Dedifferentiated amniotic fluid mesenchymal stem cell (primary cell): ENCODE data around the gene PDE11A.

Source experiments
- DNase-seq: peaks from one replicate; pipeline ENCODE4 v3.0.0-alpha.2; 2016; ENCODE audit errors: extremely low spot score

PDE11A gene

DNA sequence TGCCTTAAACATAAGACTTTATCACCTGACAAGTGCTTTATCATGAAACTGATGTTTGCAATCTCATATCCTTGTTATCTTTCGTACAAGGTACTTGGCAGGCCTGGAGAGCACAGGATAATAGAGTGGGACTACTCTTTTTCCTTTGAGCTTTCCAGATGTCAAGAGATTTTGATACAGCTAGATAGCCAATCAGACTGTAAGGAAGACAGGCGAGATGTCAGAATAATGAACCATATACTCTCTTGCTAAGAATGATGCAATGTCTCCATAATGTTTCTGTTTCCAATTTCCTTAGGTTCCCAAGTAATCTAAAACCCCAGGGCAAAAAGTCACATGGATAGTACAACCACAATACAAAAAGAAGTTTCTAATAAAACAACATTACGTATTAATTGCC is 313.1 kb downstream of the PDE11A start:
- no peak for DNase-seq

GRCh38 chr2:177758591-177759371 is 313.8 kb downstream of the PDE11A start:
- DNase-seq: peak; percentile 72

- DNase-seq: no peak
Measured at GRCh38 chr2:177756336-177756735, 316.2 kb downstream of the PDE11A start.

- DNase-seq: no peak
Measured at GRCh38 chr2:177754492-177754873, 318.1 kb downstream of the PDE11A start.

GRCh38 chr2:177753682-177754491 is 318.7 kb downstream of the PDE11A start:
- DNase-seq: peak; percentile 62

- DNase-seq: no peak
Measured at GRCh38 chr2:177748360-177748759, 324.2 kb downstream of the PDE11A start.

GRCh38 chr2:177747384-177747783 is 325.2 kb downstream of the PDE11A start:
- no peak for DNase-seq

- no peak for DNase-seq
Measured at GRCh38 chr2:177746358-177746757, 326.2 kb downstream of the PDE11A start.

GRCh38 chr2:177745531-177745930 is 327.0 kb downstream of the PDE11A start:
- no peak for DNase-seq

- no peak for DNase-seq
Measured at GRCh38 chr2:177742851-177743250, 329.7 kb downstream of the PDE11A start.

- DNase-seq: no peak
Measured at GRCh38 chr2:177741866-177742265, 330.7 kb downstream of the PDE11A start.

GRCh38 chr2:177740700-177741099 is 331.9 kb downstream of the PDE11A start:
- no peak for DNase-seq

GRCh38 chr2:177738461-177739235 is 333.9 kb downstream of the PDE11A start:
- DNase-seq: no peak

DNA sequence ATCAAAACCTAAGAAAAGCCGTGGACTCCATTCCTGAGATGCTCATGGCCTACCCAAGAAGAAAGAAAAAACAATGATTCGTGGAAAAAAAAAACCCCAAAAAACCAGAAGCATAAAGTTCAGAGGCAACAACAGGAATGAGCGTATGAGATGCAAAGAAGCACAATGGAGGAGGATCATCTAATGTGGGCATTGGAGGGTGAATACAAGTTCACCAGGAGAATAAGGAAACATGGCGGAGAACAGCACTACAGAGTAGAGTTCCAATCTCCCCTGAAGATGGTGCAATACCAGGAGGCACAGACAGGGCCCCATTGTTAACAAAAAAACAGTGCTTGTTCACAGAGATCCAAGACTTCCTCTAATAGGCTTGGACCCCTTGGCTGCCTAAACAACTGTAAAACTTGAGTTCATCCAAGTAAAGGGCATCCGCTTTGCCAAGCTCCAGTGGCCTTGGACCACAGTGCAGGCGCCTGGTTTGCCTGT is 337.2 kb downstream of the PDE11A start:
- DNase-seq: no peak

DNA sequence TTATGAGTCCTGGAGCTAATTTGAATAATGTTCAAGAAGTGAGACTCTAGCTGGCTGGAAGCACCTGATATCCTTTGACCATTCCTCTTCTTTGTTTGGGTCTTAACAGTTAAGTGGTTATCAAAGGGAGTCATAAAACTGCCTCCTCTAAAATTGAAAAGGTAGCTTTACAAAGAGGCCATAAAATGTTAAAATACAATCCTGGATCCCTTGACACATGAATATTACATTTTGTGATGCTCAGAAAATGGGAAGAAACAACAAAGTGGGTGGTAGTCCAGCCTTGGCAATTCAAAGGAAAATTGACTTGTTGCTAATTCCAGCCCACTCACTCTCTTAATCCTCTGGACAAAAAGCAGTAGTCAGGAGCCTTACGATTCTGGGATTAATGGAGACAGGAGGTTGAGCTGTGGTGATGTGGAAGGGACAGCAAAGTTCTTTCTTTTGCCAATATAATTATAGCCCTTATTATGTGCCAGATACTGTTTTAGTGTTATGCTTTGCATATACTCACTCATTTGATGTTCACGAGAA is 339.2 kb downstream of the PDE11A start:
- no peak for DNase-seq

- no peak for DNase-seq
Measured at GRCh38 chr2:177731384-177731783, 341.2 kb downstream of the PDE11A start.

- no peak for DNase-seq
Measured at GRCh38 chr2:177730792-177731191, 341.8 kb downstream of the PDE11A start.

DNA sequence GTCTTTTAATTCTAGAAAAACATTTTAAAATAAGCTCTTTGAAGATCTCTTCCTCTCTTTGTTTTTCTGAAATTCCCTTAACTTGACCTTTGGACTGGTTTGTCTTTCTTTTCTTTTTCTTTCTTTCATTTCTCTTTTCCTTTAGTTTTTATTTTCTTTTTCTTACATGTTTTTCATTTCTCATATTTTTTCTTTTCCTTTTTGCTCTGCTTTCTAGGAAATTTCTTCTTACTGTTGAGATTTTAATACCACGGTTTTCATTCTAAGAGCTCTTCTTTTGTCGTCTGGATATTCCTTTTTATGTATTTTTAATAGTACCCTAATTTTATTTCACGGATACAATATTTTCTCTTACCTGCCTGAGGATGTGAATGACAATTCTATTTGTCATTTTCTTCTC is 342.2 kb downstream of the PDE11A start:
- no peak for DNase-seq

DNA sequence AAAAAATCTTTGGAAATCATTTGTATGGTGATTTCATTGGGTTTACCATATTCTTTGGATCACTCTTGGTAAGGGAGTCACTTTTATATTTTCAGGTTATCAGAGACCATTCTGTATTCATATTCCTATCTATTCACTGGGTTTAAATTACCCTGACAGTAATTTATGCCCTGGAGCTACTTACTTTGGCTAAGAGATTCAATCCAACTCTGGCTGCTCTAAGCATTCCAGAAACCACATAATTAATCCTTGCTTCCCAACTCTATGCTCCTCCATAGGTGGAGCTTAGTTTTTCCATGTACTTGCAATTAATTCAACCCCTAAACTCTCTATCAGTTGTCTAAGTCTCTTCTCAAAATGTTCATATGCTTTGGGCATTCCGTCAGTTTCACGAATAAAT is 343.7 kb downstream of the PDE11A start:
- no peak for DNase-seq

DNA sequence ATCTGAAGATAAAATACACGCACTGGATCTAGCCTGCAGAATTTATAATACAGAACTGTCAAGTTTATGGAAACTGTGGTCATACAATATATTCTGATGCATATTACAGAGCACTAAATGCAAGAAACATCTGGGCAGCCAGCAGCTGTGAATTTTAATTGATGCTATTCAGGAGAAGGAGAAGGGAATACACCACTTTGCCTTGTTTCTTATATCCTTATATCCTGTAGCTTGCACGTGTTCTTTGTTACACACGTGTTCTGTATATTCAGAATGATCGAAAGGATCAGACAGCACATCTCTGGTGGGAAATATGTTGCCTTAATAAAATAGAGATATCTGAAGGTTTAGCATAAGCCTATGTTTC is 344.2 kb downstream of the PDE11A start:
- no peak for DNase-seq

GRCh38 chr2:177727577-177728398 is 344.8 kb downstream of the PDE11A start:
- no peak for DNase-seq
